ENCODE results near the gene CBX2.
A peak's percentile ranks its signal among the peaks of the same experiment; 100 is the strongest.

Gene CBX2

DNA sequence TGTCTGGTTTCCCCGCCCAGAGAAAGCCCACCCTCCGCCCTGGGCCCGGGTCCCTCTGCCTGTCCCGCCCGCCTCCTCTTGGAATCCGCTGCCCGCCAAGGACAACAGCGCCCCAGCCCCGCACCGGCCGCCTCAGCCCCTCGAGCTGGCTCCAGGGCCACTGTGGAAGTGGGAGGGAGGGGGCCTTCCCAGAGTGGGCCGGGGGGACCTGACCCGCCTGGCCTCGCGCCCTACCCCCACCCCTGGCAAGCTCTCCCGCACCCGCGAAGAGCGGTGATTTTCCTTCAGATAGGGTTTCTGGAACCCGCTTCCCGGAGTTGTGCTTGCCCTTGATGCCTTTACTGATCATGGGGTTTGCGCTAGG lies 21.2 kb downstream of the CBX2 start:
- no peak for FAIRE-seq

DNA sequence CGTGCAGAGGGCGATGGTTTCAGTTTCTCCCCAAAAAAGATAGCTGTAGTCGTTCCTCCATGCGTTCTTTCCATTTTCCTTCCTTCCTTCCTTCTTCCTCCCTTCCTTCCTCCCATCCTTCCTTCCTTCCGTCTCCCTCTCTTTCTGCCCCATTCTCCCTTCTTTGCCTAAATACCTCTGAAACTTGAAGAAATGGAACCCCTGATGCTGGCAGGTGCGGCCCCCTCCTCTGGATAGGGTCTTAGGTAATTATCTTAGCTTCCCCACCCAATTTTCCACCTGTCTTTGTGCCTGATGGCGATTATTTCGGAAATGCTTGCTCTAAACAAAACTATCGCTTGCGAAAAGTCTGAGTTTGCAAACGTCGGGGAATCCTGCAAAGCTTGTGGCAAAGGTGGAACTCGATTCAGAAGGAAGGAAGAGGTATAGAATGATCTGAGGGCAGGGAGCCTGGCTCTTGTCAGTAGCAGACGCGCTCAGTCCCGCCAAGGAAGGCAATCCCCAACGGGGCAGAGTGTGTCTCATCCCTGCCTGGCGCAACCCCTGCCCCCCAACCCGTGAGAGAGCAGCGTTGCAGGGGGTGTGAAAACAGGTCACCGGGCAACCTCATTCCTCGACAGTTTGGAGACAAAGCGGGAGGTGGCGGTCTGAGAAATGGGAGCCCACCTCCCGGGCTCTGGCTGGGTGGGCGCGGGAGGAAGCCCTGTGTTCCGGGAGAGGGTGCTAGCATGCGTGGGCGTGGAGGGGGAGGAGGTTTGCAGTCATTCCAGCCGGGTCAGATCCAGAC lies 21.8 kb downstream of the CBX2 start:
- DNase-seq (ENCODE audit: low spot score) (no peak), FAIRE-seq (no peak)

More for the DNA sequence above, 21.2 kb downstream of the CBX2 start:
- DNase-seq (ENCODE audit: low spot score), result no peak

DNA sequence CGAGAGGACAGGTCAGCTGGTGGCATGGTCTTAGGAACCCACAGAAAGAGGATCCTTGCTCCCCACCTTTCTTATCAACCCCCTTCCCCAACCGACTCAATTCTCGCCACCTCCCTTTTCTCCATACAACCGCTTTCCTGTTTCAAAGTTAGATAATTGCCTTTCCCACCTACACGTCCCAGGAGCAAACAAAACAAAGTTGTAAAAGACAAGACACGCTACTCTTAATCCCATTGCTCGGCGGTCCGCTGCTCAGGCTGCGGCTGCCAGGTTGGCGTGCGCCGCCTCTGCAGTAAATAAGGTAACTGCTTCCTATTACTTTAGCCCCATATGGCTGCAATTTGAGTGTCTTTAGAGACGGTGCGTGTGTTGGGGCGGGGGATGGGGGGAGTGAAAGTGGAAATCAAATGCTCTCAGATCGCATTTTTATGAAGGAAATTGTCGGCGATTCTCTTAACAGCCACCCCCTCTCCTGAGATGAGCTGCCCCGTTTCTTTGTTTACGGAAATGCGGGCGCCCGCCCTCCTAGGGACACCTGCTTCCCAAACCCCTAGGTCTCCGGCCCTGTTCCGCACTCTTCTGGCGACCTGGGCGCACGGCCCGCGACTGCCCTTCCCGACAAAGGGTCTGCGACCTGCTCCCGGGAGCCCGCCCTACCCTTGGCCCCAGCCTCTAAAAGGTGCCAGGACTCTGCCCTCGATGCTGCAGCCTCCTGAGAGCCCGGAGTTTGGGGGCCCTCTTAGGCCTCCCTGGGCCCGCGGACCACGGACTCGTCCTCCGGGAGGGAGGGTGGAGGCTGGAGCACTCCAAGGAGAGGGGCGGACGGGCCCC lies 22.6 kb downstream of the CBX2 start:
- FAIRE-seq (no peak), DNase-seq (ENCODE audit: low spot score) (no peak)

DNA sequence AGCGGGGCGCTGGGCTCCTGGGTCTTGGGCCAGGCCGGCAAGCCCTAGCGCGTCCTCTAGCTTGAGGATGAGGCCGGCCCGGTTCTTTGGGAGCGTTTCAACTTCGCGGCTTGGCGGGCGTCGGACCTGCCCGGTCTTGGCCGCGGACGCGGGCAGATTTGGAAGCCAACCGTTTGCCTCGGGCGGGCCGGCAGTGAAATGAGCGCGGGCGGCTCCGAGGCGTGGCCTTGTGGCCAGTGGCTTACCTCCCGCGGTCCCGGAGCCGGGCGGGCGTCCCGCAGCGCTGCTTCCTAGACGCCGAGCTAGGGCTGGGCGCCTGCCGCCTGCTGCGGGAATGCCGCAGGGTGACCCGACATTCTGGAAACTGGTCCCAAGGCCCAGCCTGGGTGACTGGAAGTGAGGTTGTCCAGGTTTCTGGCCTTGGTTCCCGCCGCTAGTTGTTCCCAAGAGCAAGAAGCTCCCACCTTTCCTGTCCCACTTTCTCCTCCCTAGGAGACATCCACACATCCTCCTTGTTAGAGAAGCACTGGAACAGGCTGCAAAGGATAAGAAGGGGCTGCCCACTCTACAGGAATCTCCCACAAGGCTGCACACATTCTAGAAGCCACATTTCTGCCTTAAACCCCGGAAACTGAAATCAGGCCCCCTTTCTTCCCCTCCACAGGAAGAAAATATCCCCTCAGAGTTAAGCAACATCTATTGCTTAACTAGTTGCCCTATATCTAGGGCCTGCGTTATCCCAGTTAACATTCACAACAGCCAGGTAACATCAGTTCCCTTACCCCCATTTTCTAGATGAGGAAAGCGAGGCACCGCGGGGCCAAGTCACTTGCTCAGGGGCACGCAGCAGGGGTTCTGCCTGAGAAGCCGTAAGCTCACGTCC lies 23.4 kb downstream of the CBX2 start:
- DNase-seq (ENCODE audit: low spot score), result peak; percentile 55
- FAIRE-seq, result no peak

DNA sequence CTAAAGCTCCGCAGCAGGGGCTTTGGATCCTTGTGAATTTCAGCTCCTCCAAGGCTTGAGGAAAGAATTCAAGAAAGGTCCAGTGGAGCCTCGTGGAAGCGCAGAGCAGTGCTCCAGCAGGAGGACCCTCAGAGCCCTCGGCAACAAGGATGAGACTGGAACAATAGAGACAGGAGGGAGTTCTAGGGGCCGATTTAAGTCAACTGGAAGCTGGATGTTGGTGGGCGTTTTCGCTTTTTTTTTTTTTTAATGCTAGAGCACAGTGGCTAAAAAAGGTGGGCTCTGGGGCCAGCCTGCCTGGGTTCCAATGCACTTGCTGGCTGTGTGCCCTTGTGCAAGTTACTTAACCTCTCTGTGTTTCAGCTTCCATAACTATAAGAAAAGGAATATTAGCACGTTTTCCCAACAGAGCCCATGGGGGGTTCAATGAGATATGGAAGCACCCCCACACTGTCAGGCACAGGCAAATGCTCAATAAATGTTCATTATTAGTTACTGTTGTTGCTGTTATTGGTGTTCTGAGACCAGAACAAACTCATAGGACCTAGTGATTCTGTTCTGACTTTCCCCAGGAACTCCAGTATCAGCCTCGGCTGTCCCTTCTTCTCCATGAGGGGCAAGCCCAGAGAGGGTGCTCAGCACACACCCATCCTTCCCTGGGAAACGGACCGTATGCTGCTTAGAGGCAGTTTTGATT lies 24.2 kb downstream of the CBX2 start:
- DNase-seq (ENCODE audit: low spot score), result no peak
- FAIRE-seq, result no peak

DNA sequence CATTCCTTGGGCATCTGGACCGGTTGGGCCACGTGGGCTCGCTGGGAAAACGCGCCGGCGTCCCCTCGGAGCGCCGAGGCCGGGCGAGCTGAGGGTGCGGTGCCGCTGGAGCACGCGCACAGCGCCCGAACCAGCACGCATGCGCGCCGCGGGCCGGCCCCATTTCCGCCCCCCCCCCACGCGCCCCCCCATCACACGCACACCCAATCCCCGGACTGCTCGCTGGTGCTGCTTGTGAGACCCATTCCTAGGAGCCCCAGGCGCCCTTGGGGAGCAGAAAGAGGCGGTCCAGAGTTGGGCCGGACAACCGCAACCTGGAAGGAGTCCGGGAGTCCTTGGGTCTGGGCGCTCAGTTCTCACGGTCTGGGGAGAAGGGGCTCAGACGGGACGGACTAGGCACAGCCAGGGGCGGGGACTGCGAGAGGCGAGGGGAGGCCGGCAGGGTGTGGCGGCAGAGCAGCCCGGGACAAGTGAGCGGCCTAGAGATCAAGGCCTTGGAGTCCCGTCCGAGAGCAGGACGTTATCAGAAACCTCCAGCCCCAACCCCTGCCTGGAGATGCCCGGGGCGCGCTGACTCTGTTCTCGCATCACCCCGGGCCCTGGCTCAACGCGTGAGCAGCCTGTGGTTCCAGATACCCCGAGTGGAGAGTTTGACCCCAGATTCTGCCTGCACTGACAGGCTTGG lies 24.9 kb downstream of the CBX2 start:
- FAIRE-seq (no peak), DNase-seq (ENCODE audit: low spot score) (no peak)

DNA sequence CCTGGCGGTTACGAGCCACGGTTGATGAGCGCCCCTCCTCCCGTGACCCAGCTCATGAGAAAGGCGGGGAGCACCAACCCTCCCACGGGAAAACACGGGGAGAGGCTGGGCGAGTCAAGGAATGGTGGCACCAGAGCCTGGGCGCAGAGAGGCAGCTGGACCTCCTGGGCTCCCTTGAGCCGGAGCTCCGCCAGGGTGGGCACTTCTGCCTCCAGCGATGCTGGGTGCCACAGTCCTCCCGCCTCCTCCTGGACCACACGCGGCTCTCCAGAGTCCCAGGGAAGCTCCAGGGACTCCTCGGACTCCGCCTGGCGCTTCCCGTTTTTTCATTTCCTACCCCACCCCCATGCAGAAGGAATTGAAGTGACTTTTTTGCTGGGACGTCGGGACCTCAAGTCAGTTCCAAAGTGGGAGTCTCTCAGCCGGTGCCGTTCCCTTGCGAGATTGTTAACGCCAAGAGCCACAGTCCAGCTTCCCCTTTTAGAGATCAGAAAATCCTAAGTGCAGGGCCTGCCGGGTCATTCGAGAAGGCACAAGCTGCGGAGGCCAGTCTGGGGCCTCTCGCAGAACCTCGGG lies 25.6 kb downstream of the CBX2 start:
- no peak for DNase-seq (ENCODE audit: low spot score)
- FAIRE-seq, result no peak

DNA sequence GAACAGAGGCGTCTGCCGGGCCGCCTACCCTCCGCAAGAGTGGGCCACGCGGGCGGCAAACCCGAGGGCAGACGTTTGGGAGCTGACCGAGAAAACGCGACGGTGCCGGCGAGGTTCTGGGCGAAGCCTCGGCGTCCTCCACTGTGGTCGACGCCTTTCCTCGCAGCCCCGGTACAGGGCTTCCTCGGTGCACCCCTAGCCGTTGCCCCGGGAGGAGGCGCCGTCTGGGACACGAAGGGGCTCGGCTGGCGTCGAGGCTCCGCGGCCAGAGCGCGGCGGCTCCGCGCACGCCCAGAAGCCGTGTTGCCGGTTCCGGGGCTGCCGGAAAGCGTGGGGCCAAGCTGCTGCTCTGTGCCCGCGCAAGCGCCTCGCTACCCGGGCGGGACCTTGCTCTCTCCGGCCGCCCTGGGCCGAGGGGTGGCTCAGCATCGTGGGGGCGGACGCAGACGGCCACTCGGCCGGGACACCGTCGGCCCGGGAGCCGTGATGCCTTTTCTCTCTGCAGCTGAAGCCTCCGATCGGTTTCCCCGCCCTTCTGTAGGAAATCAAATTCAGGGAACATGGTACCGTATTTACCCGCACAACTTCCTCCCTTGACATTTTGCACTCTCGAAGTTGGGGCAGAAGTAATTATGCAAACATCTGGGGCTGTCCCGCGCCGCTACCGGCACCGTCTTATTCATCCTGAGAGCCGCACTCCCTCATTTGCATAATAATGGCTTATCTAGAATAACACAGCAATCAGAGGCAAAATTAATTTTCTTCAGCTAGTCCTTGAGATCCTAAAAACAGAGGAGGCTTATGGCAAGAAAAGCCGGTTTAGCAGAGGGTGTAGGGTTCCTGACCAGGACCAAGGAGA lies 26.3 kb downstream of the CBX2 start:
- FAIRE-seq (no peak), DNase-seq (ENCODE audit: low spot score) (no peak)

DNA sequence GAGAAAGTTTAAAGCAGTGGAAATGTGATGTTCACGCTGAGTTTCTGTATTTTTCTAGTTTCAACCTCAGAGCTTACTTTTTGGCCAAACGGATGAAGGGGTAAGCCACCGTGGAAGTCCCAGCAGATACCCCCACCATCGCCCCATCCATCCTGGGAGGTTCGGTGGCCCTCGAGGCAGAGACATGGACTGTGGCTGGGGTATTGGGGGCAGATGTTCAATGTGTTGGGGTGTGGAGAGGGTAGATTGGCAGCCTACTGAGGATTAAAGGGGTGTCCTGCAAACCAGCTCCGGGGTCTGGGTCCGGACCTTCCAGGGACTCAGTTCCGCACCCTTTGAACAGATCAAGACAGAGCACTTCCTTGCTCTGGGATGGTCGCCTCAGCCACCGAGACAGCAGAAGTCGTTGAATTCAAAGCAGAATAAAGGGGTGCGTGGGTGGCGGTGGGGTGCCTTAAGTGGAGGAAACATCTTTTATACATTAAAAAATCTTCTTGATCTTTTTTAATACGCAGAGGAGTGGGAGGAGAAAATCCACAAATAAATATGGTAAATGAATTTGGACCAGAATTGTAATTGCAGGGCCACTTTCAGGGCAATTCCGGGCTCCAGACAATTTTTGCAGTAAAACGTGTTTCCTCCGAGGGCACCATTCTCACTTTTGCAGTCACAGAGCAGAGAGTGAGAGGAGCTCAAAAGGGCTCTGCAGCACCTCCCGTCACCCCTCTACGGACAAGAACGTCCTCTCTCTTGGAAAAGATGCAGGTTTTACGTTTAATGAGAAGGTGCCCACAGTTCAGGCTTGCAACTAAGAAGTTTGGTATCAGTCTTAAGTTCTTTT lies 27.1 kb downstream of the CBX2 start:
- no peak for DNase-seq (ENCODE audit: low spot score)
- no peak for FAIRE-seq

DNA sequence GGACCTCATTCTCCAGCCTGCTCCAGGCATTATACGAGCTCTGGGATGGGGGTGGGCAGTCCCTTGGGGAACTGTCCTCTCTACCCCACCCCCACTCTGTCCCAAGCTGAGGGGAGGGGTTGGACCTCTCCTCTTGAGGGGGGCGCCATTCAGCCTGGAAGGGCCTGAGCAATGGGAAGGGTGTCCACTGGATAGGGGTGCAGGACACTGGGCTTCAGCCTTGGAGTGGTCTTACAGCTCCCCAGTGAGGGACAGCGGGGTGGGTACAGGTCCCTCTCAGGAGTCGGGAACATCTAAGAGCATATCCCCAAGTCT lies 28.5 kb downstream of the CBX2 start:
- DNase-seq (ENCODE audit: low spot score) (no peak), FAIRE-seq (no peak)

DNA sequence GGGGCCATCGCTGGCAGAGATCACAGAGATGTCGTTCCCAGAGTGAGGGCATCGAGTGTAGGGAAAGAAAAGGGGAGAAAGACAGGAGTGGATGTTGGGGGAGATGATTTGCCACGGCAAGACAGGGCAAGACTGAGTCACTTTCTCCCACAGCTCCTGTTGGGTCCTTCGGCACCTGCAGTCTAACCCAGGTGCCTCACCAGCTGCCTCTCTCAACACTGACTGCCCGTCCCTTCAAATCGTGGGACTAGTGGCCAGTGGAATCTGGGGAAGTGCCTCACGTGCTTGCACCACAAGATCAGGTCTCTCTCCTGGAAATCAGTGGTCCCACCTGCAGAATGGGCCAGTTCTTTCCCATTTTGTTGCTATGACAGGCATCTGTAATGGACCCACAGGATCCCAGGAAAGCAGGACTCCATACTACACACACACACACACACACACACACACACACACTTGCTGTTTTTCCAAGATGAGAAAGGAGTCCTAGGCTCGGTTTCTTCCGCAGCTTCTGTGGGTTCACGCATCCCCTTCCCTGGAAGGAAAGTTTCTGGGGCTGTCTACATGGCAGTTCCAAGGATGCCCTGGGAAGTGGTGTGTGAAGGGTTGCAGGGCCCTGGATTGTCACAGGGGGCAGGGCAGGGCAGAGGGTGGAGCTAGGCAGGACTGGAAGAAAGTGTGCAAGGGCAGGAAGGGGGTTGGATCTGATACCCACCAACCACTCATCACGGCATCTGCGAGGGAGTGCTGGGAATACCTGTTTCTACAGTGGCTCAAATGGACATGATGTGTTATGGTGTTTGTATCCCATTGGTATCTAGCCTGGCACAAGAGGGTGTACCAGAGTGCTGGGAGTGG lies 29.1 kb downstream of the CBX2 start:
- FAIRE-seq (no peak), DNase-seq (ENCODE audit: low spot score) (no peak)

DNA sequence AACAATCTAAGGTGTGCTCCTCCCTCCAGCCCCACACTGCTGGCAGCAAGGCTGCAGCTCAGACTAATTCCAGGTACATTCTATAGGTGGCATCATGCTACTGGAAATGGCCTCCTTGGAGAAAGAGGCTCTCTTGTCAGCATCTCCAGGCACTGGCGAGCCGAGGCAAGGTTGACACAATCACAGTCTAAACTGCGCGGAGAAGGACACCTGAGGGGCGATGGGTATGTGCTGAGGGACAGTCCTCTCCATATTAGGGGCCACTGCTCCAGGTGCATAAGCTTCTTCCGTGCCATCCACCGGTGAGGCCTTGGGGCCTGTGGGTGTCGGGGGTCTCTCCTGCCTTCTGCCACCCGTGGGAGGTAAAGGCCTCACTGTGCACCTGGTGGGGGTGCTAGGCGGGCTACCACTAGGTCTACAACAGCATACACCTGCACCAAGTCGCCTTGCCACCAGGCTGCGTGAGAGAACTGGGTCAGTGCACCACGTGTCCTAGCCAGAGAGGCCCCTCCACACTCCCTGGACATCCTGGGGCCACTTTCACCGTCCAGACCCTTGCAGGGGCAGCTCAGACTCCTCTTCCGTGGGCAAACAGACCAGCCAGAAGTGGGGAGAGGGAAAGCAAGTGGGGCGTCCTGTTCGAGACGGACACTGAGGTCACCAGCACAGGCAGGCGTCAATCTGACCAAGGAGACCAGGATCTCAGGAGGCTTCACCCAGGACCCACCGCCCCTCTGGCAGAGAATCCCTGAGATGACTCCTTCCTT lies 31.0 kb downstream of the CBX2 start:
- no peak for FAIRE-seq
- DNase-seq (ENCODE audit: low spot score), result peak; percentile 65

DNA sequence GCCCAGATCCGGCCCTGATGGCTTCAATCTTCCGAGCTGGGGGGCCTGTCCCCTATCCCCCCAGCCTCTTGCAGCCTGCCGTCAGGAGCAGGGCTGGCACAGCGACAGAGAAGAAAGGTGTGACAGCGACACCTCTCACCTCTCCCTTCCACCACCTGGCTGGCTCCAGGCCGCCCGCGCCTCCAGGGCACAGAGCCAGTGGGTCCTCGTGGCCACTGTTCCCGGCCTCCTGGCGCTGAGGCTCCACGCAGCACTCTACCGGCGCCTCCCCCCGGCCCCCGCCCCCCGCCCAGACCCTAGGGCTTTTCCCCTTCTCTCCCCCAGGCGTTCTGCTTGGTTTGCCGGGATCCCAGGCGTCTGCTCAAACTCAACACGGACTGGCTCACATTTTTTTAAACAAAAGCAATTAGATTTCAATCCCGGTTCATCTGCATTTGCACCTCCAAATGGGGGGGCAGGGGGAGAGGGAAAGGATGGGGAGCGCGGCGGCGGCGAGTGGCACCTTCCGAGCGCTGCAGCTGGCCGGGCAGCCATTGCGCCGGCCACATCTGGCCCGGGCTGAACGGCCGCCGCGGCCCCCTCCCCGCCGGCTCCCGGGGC lies 31.7 kb downstream of the CBX2 start:
- no peak for FAIRE-seq
- DNase-seq (ENCODE audit: low spot score), result no peak

DNA sequence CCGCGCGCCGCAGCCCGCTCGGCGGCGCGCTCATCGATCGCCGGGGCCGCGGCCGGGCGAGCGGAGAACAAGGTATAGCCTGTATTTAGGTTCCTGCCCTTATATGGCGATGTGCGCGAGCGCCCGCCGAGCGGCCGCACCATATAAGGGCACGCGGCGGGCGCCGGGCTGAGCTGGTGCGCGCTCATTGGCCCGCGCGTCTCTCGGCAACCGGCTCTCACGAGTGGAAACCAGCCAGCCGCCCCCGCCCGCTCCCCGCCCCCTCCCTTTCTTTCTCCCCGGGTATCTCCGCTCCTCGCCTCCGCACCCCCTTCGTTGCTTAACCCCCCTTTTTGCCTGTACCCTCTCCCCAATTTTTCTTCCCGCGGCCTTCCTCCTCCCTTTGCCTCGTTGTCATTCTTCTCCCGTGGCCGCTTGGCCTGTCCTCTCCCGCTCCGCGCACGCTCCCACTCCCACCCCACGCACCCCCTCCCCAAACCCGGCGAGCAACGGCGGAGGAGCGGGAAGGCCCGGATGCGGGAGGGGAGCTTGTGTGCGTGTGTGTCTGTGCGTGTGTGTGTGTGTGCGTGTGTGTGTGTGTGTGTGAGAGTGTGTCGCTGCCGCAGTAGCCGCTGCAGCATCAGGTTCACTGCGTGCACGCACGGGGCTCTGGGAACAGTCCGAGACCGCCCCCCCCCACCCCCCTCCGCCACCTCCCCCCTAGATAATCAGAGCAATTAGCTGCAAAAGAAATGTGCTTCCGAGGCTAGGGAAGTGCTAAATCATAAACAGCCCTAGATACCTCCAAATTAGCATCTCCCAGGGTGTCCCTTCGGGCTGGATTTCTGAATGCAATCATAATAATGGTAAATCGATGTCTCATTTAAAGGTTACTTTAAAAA lies 32.4 kb downstream of the CBX2 start:
- no peak for FAIRE-seq
- DNase-seq (ENCODE audit: low spot score), result peak; percentile 73

Measured in RCC 7860 (cell line).